Smooth muscle cell of the brain vasculature (primary cell): ENCODE results near the gene PPP1R8.
"Not testable (repeated sequence)": the region's sequence is repeated elsewhere in the genome, so short reads cannot be mapped to it uniquely, and the experiment has no call there.

ENCODE experiments used
- DNase-seq: peaks from one replicate; pipeline ENCODE4 v3.0.0-alpha.2; 2012; ENCODE audit warnings: low read depth, low spot score

Gene PPP1R8

DNA sequence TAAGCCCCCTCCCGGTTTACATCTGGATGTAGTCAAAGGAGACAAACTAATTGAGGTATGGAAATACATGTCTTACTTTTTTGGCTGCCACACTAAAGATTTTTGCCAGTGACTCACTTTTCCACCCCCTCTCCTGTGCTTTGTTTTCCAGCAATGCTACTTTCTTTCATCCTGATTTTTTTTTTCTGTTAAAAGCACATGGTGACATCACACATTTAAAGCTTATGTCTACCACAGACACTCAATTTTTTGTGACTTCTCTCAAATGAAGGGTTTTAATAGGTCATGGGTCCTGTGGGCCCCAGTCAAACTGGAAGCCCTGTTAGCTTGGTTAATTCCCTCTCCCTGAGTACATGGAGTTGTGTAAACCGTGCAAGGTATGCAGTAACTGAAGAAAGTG is 2.2 kb downstream of the PPP1R8 start:
- DNase-seq, result no peak

- no peak for DNase-seq
These were observed 2.9 kb downstream of the PPP1R8 start for GRCh38 chr1:27833470-27833869.

- no peak for DNase-seq
These were observed 4.5 kb downstream of the PPP1R8 start for GRCh38 chr1:27835046-27835445.

DNA sequence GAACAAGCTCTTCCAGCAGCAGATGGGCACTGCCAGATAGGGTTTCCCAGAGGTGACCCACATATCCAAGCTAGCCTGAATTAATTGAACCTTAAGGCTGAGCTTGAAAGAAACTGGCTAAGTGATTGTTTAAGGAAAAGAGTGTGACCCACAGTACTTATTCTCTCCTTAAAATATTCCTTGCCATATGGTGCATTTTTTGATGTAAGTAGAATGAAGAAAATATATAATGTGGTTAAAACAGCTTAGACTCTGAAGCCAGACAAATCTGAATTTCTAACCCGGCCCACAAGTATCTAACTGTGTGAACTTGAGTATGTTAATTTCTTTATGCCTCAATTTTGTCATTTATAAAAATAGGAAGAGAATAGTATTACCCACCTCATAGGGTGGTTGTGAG is 4.9 kb downstream of the PPP1R8 start:
- DNase-seq, result no peak

GRCh38 chr1:27849951-27850350 is 19.4 kb downstream of the PPP1R8 start:
- DNase-seq, result no peak

GRCh38 chr1:27855085-27855484 is 24.5 kb downstream of the PPP1R8 start:
- no peak for DNase-seq

DNA sequence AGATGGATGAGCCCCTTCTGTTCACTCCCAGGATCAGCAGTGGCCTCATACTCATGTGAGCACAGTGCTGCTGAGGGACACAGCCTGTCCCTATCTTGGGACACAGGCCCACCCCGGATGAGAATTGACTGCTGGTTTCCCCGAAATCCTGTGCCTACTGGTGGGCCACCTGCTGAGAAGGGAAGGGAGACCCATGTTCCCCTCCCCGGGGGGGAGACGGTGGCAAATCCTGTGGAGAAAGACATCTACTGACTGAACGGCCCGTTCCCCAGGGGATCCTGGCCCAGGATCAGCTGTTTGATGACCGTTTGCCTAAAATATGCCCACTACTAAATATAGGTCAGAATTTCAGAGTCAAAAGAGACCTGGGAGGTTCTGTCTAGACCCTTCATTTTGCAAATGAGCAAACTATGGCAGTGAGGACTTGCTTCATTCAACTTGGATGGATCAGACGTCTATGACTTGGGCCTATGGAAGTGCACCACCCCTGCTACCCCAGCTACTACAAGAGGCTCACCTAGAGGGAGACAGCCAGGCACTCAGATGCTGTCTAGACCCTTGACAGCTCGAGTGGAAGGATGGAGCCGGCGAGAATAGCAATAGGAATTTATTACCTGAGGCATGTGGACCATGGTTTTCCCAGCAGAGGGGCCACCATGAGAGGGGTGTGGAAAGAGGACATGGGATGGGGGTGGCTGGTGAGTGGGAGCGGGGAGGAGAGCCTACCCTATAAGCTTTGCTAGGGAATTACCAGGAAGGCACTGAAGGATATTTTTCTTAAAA is 26.2 kb downstream of the PPP1R8 start:
- DNase-seq, result no peak

DNA sequence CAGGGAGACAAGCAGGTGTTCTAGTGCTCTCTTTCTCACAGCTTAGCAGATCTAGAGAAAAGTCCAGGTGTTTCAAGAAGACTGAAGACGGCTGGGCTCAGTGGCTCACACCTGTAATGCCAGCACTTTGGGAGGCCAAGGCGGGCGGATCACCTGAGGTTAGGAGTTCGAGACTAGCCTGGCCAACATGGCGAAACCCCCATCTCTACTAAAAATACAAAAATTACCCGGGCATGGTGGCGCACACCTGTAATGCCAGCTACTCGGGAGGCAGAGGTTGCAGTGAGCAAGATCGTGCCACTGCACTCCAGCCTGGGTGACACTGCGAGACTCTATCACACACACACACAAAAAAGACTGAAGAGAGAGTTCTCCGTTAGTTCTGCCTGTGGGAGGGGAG is 27.0 kb downstream of the PPP1R8 start:
- not testable (repeated sequence) for DNase-seq

DNA sequence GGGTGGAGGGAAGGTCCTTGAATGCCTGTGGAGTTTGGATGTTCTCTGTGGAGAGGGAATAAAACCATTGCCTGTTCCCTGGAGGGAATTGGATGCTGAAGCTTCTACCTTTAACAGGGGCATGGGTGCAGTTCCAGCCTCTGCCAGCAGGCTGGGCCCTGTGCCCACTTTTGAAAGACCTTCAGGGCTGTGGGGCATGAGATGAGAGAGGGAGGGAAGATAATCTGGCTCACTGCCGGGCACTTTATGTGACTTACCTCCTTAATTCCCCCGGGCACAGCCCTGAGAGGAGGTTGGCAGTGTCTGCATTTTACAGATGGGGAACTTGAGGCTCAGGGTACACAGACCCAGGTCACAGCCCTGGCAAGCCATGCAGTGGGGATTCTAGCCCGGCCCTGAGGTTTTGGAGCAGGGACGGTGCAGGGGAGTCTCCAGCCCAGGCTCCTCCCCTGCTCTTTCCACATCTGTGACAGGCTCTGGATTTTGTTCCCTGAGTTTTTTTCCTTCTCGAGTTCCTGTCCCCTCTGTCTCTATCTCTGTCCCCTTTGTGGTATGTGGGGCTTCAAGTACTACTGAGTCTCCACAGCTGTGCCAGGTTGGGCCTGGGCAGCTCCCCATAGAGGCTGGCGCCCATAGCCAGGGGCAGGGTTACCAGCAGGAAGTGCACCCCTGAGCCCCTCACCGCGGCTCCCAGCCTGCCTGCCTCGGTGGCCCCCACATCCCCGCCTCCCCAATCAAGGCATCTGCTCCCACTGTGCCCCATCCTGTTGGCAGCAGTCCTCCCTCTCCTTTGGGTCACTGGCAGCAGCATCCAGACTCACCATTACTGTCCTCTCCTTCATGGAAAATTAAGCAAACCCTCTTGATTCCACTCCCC is 27.7 kb downstream of the PPP1R8 start:
- peak; percentile 80 for DNase-seq

- DNase-seq, result no peak
These were observed 28.5 kb downstream of the PPP1R8 start for GRCh38 chr1:27858949-27859576.

GRCh38 chr1:27861436-27861835 is 30.9 kb downstream of the PPP1R8 start:
- no peak for DNase-seq

DNA sequence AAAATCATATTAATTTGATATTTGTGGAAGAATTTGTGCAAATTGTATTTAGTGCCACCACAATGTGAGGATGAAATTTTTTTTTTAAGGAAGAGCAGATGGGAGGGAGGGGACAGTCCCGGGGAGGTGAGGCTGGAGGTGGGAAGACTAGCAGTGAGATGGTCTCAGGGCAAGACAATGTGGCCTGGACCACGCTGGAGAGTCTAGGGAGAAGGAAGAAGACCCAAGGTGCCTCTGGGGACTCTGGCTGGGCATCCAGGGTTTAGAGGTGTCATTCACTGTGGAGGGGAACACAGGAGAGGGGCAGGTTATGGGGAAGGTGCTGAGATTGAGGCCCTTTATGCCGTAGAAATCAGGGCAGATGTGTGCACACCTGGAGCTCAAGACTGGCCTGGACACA is 31.4 kb downstream of the PPP1R8 start:
- no peak for DNase-seq

DNA sequence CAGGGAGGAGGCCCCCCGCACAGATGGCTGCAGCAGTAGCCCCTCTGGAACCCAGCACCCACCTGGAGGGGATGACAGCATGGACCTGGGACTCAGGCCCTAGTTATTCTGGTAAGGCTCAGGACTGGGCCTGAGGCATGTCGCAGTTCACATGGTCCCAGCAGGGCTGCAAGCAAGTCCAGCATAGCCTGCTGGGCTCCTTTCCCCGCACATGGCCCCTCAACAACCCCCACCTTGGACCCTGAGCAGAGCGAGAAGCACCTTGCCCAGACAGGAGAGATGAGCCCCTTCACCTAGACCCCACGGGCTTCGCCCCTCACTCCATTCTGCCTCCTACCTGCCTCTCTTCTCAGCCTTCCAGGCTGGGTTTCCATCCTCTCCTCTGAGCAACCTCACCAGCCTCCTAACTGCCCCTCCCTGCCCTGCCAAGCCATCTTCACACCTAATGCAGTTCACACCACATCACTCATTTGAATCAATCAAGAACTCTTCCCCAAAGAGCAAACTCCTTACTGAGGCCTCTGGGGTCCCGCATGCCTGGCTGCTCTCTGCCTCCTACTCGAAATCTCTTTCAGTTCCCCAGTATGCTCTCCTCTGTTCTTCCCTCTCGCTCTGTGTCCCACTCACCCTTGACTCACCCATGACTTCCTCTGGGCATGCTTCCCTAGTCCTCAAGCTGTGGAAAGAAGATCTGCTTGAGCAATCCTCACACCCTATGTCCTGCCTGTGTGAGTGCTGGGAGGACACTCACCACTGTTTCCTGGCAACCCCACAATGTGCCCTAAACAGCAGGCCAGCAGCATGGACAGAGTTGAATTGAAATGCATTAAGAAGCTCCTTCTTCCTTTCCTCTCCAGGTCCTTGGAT is 32.3 kb downstream of the PPP1R8 start:
- DNase-seq, result peak; percentile 83

DNA sequence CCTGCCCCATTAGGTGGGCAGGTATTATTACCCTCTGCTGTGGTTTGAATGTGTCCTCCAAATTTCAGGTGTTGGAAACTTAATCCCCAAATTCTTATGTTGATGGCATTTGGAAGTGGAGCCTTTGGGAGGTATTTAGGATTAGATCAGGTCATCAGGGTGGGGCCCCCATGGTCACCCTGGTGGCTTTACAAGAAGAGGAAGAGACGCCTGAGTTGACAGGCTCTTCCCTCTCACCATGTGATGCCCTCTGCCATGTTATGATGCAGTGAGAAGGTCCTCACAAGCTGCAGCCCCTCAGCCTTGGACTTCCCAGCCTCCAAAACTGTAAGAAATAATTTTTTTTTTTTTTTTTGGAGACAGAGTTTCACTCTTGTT is 32.9 kb downstream of the PPP1R8 start:
- DNase-seq, result no peak

DNA sequence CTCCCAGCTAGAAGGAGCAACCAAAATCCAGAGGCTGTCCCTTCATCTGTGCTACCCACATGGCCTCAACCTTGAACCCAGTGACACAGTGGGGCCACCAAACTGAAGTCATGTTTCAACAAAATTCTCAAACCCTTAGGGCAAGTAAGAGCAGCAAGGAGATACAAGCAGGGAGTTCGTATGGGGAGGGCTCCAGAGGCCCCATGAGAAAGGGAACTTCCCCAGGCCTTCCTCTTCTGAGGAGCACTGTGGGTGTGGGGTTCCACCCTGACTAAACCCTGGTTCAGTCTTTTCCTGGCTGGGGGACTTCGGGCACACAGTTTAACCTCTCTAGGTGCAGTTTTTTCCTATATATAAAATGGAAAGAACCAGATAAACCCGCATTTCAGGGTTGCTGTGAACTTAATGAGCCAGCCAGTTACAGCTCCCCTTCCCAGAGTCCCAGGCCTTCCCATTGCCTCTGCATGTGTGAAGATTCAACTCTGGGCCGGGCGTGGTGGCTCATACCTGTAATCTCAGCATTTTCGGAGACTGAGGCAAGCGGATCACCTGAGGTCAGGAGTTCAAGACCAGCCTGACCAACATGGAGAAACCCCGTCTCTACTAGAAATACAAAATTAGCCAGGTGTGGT is 33.8 kb downstream of the PPP1R8 start:
- DNase-seq, result no peak

- DNase-seq, result no peak
These were observed 35.2 kb downstream of the PPP1R8 start for GRCh38 chr1:27865821-27866220.

GRCh38 chr1:27868556-27868931 is 38.0 kb downstream of the PPP1R8 start:
- no peak for DNase-seq

GRCh38 chr1:27868932-27869718 is 38.5 kb downstream of the PPP1R8 start:
- DNase-seq, result no peak

GRCh38 chr1:27869719-27870085 is 39.1 kb downstream of the PPP1R8 start:
- DNase-seq, result no peak

DNA sequence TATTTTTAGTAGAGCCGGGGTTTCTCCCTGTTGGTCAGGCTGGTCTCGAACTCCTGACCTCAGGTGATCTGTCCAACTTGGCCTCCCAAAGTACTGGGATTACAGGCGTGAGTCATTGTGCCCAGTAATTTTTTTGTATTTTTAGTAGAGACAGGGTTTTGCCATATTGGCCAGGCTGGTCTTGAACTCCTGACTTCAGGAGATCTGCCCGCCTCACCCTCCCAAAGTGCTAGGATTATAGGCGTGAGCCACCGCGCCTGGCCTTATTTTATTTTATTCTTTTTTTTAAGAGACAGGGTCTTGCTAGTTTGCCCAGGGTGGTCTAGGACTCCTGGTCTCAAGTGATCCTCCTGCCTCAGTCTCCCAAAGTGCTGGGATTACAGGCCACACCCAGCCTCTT is 40.5 kb downstream of the PPP1R8 start:
- not testable (repeated sequence) for DNase-seq
